Measurements from ENCODE around the gene PIKFYVE.
"Not testable (repeated sequence)": the region's sequence is repeated elsewhere in the genome, so short reads cannot be mapped to it uniquely, and the experiment has no call there.

PIKFYVE gene, protein sequence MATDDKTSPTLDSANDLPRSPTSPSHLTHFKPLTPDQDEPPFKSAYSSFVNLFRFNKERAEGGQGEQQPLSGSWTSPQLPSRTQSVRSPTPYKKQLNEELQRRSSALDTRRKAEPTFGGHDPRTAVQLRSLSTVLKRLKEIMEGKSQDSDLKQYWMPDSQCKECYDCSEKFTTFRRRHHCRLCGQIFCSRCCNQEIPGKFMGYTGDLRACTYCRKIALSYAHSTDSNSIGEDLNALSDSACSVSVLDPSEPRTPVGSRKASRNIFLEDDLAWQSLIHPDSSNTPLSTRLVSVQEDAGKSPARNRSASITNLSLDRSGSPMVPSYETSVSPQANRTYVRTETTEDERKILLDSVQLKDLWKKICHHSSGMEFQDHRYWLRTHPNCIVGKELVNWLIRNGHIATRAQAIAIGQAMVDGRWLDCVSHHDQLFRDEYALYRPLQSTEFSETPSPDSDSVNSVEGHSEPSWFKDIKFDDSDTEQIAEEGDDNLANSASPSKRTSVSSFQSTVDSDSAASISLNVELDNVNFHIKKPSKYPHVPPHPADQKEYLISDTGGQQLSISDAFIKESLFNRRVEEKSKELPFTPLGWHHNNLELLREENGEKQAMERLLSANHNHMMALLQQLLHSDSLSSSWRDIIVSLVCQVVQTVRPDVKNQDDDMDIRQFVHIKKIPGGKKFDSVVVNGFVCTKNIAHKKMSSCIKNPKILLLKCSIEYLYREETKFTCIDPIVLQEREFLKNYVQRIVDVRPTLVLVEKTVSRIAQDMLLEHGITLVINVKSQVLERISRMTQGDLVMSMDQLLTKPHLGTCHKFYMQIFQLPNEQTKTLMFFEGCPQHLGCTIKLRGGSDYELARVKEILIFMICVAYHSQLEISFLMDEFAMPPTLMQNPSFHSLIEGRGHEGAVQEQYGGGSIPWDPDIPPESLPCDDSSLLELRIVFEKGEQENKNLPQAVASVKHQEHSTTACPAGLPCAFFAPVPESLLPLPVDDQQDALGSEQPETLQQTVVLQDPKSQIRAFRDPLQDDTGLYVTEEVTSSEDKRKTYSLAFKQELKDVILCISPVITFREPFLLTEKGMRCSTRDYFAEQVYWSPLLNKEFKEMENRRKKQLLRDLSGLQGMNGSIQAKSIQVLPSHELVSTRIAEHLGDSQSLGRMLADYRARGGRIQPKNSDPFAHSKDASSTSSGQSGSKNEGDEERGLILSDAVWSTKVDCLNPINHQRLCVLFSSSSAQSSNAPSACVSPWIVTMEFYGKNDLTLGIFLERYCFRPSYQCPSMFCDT (N-terminal part only)

GRCh38 chr2:208265801-208266552, at the start of gene PIKFYVE:
TSS of gene PIKFYVE (plus strand) at chr2:208266255. CDS start at chr2:208271520, 5,265 bp downstream.
- peak; percentile 98 for DNase-seq (ENCODE audit: low spot score)

- not testable (repeated sequence) for DNase-seq (ENCODE audit: low spot score)
These were observed 44.2 kb upstream of the PIKFYVE start for GRCh38 chr2:208221873-208222272.

GRCh38 chr2:208222351-208222750, 43.7 kb upstream of the PIKFYVE start:
- DNase-seq (ENCODE audit: low spot score), result no peak

- DNase-seq (ENCODE audit: low spot score), result no peak
These were observed 41.3 kb upstream of the PIKFYVE start for GRCh38 chr2:208224802-208225201.

DNA sequence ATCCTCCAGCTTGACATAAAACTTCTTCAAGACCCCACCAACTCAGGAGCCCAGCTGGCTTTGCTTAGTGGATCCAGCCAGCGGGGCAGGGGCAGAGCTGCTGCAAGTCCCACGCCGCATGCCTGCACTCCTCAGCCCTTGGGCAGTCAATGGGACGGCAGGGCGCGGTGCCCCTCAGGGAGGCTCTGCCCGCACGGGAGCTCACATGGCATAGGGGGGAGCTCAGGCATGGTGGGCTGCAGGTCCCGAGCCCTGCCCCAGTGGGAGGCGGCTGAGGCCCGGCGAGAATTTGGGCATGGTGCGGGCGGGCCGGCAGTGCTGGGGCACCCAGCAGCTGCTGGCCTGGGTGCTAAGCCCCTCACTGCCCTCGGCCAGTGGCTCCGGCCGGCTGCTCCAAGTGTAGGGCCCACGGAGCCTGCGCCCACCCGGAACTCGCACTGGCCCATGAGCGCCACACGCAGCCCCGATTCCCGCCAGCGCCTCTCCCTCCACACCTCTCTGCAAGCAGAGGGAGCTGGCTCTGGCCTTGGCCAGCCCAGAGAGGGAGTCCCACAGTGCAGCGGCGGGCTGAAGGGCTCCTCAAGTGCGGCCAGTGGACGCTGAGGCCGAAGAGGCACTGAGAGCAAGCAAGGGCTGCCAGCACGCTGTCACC, 38.3 kb upstream of the PIKFYVE start:
- no peak for DNase-seq (ENCODE audit: low spot score)

DNA sequence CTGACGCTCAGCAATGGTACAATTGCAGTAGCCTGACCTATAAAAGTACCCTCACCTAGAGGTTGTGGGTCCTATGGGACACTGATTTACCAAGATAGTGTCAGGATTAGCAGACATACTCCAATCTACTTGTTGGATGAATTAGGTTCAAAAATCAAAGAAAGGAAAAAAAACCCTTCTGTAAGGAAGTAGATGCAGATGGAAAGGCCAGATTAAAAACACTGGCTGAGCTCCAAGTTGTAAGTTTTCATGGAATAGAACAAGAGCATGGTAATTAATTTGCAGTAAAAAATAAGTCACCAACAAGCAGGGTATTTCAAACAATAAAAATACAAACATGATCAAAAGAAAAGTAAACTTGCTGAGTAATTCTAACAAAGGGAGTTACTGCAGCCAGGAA, 37.6 kb upstream of the PIKFYVE start:
- DNase-seq (ENCODE audit: low spot score), result no peak

DNA sequence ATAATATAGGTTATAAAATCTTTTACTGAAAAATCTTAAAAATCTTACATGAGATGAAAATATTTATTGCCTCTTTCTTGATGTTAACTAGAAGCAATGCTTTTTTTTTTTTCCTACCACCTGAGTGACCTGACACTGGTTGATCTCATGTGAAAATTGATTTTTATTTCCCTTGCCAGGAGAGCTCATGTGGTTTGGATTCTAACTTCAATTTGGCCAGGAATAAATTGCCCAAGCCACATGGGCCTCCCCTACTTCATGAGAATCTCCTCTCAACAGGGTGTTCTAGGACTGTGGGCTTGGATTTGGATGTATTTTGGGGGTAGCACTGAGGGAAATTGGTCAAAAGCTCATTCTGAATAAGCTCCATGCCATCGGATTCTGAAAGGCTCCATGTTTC, 31.3 kb upstream of the PIKFYVE start:
- no peak for DNase-seq (ENCODE audit: low spot score)

DNA sequence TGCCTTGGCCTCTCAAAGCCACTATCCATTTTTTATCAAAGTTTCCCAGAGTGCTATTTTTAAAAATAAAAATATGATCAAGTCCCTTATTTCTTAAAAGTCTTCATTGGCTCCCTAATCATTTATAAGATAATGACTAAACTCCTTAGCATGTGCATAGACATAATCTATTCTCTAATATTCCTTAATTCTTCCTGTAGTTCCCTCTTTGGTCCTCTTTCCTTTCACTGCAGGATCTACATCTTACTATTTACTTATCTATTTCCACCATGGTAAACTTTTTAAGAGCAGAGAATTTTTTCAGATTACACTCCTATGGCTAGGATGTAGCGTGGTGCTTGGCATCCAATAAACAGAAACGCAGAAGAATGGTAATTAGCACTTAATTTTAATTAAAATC, 30.2 kb upstream of the PIKFYVE start:
- no peak for DNase-seq (ENCODE audit: low spot score)

GRCh38 chr2:208239770-208240493, 26.1 kb upstream of the PIKFYVE start:
- DNase-seq (ENCODE audit: low spot score), result no peak

DNA sequence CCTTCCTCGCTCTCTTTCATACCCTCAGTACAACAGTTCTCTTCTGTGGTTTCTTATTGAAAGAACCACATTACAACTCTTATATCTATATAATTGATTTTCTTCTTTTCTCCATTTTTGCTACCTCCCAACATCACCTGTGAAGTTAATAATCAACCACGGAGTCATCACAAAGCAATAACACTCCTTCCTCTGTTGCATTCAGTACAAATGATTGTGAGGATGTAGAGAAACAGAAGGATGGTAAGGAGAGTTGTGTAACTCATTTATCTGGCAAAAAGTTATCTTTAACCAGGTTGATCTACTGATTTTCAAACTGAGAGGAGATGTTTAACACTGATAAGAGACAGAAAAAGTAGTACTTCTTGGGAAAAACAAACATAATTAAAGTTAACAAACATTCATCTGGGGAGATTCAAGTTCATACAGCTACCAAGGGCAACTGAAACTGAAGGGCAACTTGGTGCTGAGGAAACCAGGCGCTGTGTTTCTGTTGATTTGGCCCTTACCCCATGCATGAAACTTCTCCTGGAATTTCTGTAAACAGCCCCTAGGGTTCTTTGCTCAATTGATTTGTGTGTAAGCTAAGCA, 25.3 kb upstream of the PIKFYVE start:
- no peak for DNase-seq (ENCODE audit: low spot score)

DNA sequence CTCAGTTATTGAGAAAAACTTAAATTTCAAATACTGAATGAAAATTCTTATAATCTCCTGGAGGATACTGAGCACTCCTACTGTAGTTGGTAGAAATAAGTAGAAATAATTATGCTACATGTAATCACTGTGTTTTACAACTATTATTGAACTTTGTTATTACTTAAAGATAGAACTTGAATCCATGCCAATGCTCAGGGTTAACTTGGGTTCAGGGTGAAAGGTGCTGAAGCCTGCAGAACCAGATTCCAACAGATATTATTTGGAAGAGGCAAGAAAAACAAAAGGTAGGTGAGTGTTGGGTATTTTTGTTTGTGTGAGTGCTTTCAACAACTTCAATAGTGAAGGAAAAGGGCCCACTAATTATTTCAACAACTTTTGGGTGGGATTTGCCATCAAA, 21.6 kb upstream of the PIKFYVE start:
- DNase-seq (ENCODE audit: low spot score), result no peak

GRCh38 chr2:208245746-208246145, 20.3 kb upstream of the PIKFYVE start:
- no peak for DNase-seq (ENCODE audit: low spot score)

DNA sequence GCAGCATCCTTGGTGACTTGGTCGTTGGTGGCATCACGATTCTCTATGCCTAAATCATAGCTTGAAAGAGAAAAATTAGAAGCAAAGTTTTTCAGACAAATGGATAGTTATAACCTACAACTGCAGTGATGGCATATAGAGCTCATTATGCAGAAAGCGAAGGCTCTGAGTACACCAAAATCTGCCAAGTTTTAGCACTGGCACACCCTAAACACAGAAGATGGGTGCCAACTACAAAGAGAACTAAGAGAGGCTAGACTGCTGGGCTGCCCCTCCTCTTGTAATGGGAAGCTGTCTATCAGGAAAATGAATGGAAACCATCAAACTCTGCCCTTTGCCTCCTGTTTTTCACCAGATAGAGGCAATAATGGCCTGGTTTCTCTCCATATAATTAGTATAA, 17.5 kb upstream of the PIKFYVE start:
- DNase-seq (ENCODE audit: low spot score), result no peak

DNA sequence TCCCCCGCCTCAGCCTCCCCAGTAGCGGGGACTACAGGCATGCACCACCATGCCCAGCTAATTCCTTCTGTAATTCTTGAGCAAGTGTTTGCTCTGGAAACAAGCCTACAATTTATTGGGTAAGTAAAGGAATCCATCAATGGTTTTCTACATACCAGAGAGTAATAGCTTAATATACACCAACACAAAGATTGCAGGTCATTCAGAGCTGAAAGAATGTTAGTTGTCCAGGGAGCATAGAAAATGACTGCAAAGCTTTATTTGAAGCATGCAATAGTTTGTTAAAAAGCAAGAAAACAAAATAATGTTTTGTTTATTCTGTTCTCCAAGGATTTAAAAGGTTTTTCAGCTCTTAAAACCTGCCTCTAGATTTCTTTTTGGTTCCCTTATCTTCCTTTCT, 16.8 kb upstream of the PIKFYVE start:
- no peak for DNase-seq (ENCODE audit: low spot score)

GRCh38 chr2:208250388-208250787, 15.7 kb upstream of the PIKFYVE start:
- DNase-seq (ENCODE audit: low spot score), result no peak

DNA sequence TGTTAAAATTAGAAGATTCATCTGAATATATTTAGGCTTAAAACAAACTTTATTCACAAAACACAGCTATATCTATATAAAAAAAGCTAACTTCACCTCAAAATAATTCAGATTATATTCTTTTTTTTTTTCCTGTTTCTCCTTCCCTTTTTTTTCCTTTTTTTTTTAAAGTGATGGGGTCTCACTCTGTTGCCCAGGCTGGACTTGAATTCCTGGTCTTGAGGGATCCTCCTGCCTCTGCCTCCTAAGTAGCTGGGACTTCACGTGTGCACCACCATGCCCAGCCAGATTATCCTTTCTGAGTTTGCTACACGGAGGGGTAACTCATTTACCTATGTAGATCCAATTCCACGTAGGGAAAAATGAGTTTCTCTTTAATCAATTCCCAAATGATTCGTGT, 15.0 kb upstream of the PIKFYVE start:
- DNase-seq (ENCODE audit: low spot score), result no peak

DNA sequence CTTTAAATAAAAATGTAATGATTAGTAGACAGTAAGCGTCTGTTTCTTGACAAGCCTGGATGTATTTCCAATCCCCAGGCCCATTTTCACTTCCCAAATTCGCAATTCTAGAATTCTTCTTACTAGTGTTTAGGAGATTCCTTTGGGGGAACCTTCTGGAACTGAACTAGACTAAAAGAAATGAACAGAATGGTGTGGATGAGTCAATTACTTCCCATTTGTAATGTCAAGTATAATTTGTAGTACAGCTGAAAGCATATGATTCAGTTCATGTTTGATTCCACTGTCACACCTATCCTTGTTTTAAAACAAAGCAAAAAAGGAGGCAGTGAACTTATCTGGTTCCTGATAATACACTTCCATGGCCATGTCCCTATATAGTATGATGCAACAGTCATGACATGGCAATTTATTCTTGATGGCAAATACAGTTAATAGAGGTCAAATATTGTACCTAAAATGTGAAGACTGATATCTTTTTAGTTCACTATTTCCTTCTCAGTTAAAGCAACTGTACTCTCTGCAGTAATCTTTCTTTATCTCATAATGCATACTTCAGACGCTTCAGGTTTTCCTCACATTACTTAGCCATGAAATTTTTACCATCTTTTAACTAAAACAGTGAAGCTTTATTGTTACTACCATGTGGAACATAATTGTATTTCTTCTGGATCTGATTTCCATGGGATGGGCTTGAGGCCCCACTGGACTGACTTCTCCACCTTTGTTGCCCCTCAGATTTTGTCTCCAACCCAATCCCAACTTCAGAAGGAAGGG, 13.2 kb upstream of the PIKFYVE start:
- DNase-seq (ENCODE audit: low spot score), result no peak

- no peak for DNase-seq (ENCODE audit: low spot score)
These were observed 12.4 kb upstream of the PIKFYVE start for GRCh38 chr2:208253600-208254117.
